Kidney capillary endothelial cell (primary cell): ENCODE measurements around the gene KPNA4.
"Not testable (repeated sequence)": the region's sequence is repeated elsewhere in the genome, so short reads cannot be mapped to it uniquely, and the experiment has no call there.

Experiments used
- DNase-seq: peaks from one replicate; pipeline ENCODE4 v3.0.0-alpha.2; 2018; ENCODE audit warnings: low spot score

Gene KPNA4

GRCh38 chr3:160486459-160486869 is 78.9 kb downstream of the KPNA4 start:
- DNase-seq, result peak; percentile 71

GRCh38 chr3:160482796-160483195 is 82.6 kb downstream of the KPNA4 start:
- DNase-seq, result no peak

- no peak for DNase-seq
Measured at GRCh38 chr3:160481856-160482255, 83.5 kb downstream of the KPNA4 start.

- DNase-seq, result no peak
Measured at GRCh38 chr3:160480931-160481330, 84.4 kb downstream of the KPNA4 start.

GRCh38 chr3:160479376-160479775 is 86.0 kb downstream of the KPNA4 start:
- DNase-seq, result no peak

- DNase-seq, result no peak
Measured at GRCh38 chr3:160478338-160478737, 87.0 kb downstream of the KPNA4 start.

- DNase-seq, result no peak
Measured at GRCh38 chr3:160477750-160478149, 87.6 kb downstream of the KPNA4 start.

GRCh38 chr3:160475884-160476283 is 89.5 kb downstream of the KPNA4 start:
- DNase-seq, result no peak

GRCh38 chr3:160475153-160475552 is 90.2 kb downstream of the KPNA4 start:
- no peak for DNase-seq

- DNase-seq, result no peak
Measured at GRCh38 chr3:160474416-160474838, 90.9 kb downstream of the KPNA4 start.

- no peak for DNase-seq
Measured at GRCh38 chr3:160473978-160474377, 91.4 kb downstream of the KPNA4 start.

- DNase-seq, result no peak
Measured at GRCh38 chr3:160473221-160473620, 92.2 kb downstream of the KPNA4 start.

- DNase-seq, result no peak
Measured at GRCh38 chr3:160472344-160472743, 93.0 kb downstream of the KPNA4 start.

- no peak for DNase-seq
Measured at GRCh38 chr3:160471892-160472291, 93.5 kb downstream of the KPNA4 start.

GRCh38 chr3:160470181-160470580 is 95.2 kb downstream of the KPNA4 start:
- DNase-seq, result no peak

- no peak for DNase-seq
Measured at GRCh38 chr3:160464971-160465370, 100.4 kb downstream of the KPNA4 start.

- no peak for DNase-seq
Measured at GRCh38 chr3:160464321-160464720, 101.0 kb downstream of the KPNA4 start.

- DNase-seq, result no peak
Measured at GRCh38 chr3:160460033-160460432, 105.3 kb downstream of the KPNA4 start.

- DNase-seq, result no peak
Measured at GRCh38 chr3:160459450-160459970, 105.9 kb downstream of the KPNA4 start.

- DNase-seq, result no peak
Measured at GRCh38 chr3:160458151-160458550, 107.2 kb downstream of the KPNA4 start.

- no peak for DNase-seq
Measured at GRCh38 chr3:160455846-160456245, 109.5 kb downstream of the KPNA4 start.

- DNase-seq, result no peak
Measured at GRCh38 chr3:160454995-160455394, 110.4 kb downstream of the KPNA4 start.

GRCh38 chr3:160452251-160452650 is 113.1 kb downstream of the KPNA4 start:
- DNase-seq, result not testable (repeated sequence)

GRCh38 chr3:160451602-160452001 is 113.8 kb downstream of the KPNA4 start:
- no peak for DNase-seq

GRCh38 chr3:160450846-160451245 is 114.5 kb downstream of the KPNA4 start:
- peak; percentile 36 for DNase-seq
